Neural cell (in vitro differentiated cells): ENCODE measurements around the gene WARS2.

ENCODE experiments used
- CTCF ChIP-seq: fragments of 450-650 bp; IDR thresholded peaks from 2 replicates; pipeline ENCODE4 v1.5.1; 2014; ENCODE audit warnings: antibody characterized with exemption, mild to moderate bottlenecking, moderate library complexity; ENCODE audit not compliant: poor library complexity, severe bottlenecking
- EP300 ChIP-seq: fragments of 450-650 bp; conservative IDR thresholded peaks from 2 replicates; pipeline ENCODE4 v1.6.1; 2014; ENCODE audit warnings: antibody characterized with exemption, mild to moderate bottlenecking, moderate library complexity; ENCODE audit not compliant: poor library complexity, severe bottlenecking
- EZH2 ChIP-seq: fragments of 200-600, 300-800 bp; shearing (Covaris generic), sonication (generic); IDR thresholded peaks from 2 replicates; pipeline ENCODE4 v1.6.1; 2014; ENCODE audit warnings: antibody characterized with exemption, low read length, borderline replicate concordance, mild to moderate bottlenecking; ENCODE audit not compliant: insufficient read depth, poor library complexity, severe bottlenecking
- POLR2AphosphoS5 ChIP-seq: IDR thresholded peaks from 2 replicates; pipeline ENCODE4 v1.6.1; 2012
- RAD21 ChIP-seq: fragments of 450-650 bp; conservative IDR thresholded peaks from 2 replicates; pipeline ENCODE4 v1.6.1; 2014; ENCODE audit warnings: antibody characterized with exemption, mild to moderate bottlenecking, moderate library complexity
- REST ChIP-seq: IDR thresholded peaks from 2 replicates; pipeline ENCODE4 v1.6.1; 2012; ENCODE audit warnings: borderline replicate concordance
- SMC3 ChIP-seq: fragments of 450-650 bp; conservative IDR thresholded peaks from 2 replicates; pipeline ENCODE4 v1.6.1; 2014; ENCODE audit warnings: antibody characterized with exemption, mild to moderate bottlenecking, moderate library complexity; ENCODE audit not compliant: poor library complexity
- TAF1 ChIP-seq: IDR thresholded peaks from 2 replicates; pipeline ENCODE4 v1.6.1; 2012; ENCODE audit warnings: low read depth

DNA sequence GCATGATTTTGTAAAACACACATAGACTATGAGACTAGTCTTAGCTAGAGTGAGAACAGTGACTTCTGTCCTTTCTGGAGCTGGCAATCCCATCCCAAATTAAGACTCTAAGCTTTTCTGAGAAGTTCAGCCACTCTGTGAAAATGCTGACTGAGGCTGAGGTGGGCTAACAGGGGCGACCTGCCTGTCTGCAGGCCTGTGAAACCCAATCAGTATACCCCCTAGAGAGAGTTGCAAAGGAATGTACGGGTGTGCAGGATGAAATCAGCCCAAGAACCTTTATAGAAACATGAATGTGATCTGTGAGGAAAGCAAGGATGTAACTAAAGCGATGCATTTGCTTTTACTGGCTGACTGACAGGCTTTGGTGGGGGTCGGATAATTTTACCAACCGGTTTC is 136.3 kb downstream of the WARS2 start:
- TF ChIP-seq REST: no peak
- no peak for TF ChIP-seq CTCF
- no peak for TF ChIP-seq POLR2AphosphoS5
- TF ChIP-seq EP300: no peak
- no peak for TF ChIP-seq EZH2
- TF ChIP-seq TAF1: no peak
- TF ChIP-seq RAD21: no peak
- no peak for TF ChIP-seq SMC3
